Activated CD4-positive, alpha-beta T cell treated with anti-CD3 and anti-CD28 coated beads for 1 hour (primary cell): ENCODE results near the gene RIMS1.

Source experiments
- DNase-seq: peaks from one replicate; pipeline ENCODE4 v3.0.0-alpha.2; 2020

RIMS1 gene

GRCh38 chr6:72111611-72112010, 225.3 kb downstream of the RIMS1 start:
- no peak for DNase-seq

GRCh38 chr6:72130327-72130726, 244.0 kb downstream of the RIMS1 start:
- no peak for DNase-seq

GRCh38 chr6:72132427-72132826, 246.1 kb downstream of the RIMS1 start:
- DNase-seq = no peak

GRCh38 chr6:72132851-72133250, 246.5 kb downstream of the RIMS1 start:
- no peak for DNase-seq

- DNase-seq = no peak
Observed at GRCh38 chr6:72133324-72133723, 247.0 kb downstream of the RIMS1 start.

GRCh38 chr6:72140795-72141194, 254.4 kb downstream of the RIMS1 start:
- no peak for DNase-seq

- no peak for DNase-seq
Observed at GRCh38 chr6:72149715-72150114, 263.4 kb downstream of the RIMS1 start.

- no peak for DNase-seq
Observed at GRCh38 chr6:72151742-72152141, 265.4 kb downstream of the RIMS1 start.

- no peak for DNase-seq
Observed at GRCh38 chr6:72175916-72176315, 289.6 kb downstream of the RIMS1 start.

- no peak for DNase-seq
Observed at GRCh38 chr6:72182337-72183246, 296.2 kb downstream of the RIMS1 start.

- no peak for DNase-seq
Observed at GRCh38 chr6:72203983-72204382, 317.6 kb downstream of the RIMS1 start.

GRCh38 chr6:72205500-72205899, 319.1 kb downstream of the RIMS1 start:
- no peak for DNase-seq

GRCh38 chr6:72206606-72207005, 320.3 kb downstream of the RIMS1 start:
- no peak for DNase-seq

- DNase-seq = no peak
Observed at GRCh38 chr6:72212686-72213085, 326.3 kb downstream of the RIMS1 start.

GRCh38 chr6:72213654-72214053, 327.3 kb downstream of the RIMS1 start:
- DNase-seq = no peak

- no peak for DNase-seq
Observed at GRCh38 chr6:72216222-72217068, 330.1 kb downstream of the RIMS1 start.

- no peak for DNase-seq
Observed at GRCh38 chr6:72217626-72218025, 331.3 kb downstream of the RIMS1 start.

- DNase-seq = no peak
Observed at GRCh38 chr6:72218125-72218524, 331.8 kb downstream of the RIMS1 start.

GRCh38 chr6:72219536-72219935, 333.2 kb downstream of the RIMS1 start:
- DNase-seq = no peak

GRCh38 chr6:72238021-72238420, 351.7 kb downstream of the RIMS1 start:
- no peak for DNase-seq

GRCh38 chr6:72238900-72239299, 352.6 kb downstream of the RIMS1 start:
- no peak for DNase-seq

GRCh38 chr6:72245565-72245964, 359.2 kb downstream of the RIMS1 start:
- no peak for DNase-seq

- no peak for DNase-seq
Observed at GRCh38 chr6:72246926-72247325, 360.6 kb downstream of the RIMS1 start.

GRCh38 chr6:72248621-72249020, 362.3 kb downstream of the RIMS1 start:
- DNase-seq = no peak
